GM19043 (cell line): ENCODE measurements around the gene TAF11L7.
"Not testable (repeated sequence)": the region's sequence is repeated elsewhere in the genome, so short reads cannot be mapped to it uniquely, and the experiment has no call there.

ENCODE experiments used
- ATAC-seq: cut with Tn5 transposase; IDR thresholded peaks from one replicate; pipeline ENCODE4 v1.9.1; 2021; ENCODE audit warnings: low read depth; ENCODE audit not compliant: unreplicated experiment

TAF11L7 gene

GRCh38 chr5:17585658-17586057 lies at the start of gene TAF11L7:
Gene TAF11L7, minus strand, starts transcription at chr5:17585758.
- ATAC-seq: not testable (repeated sequence)

- ATAC-seq: no peak
Observed at GRCh38 chr5:17634160-17634559, 48.6 kb upstream of the TAF11L7 start, which contains the start of gene TAF11L14. Gene TAF11L14, plus strand, starts transcription at chr5:17634460.

GRCh38 chr5:17631788-17632187 lies 46.2 kb upstream of the TAF11L7 start, which contains the start of gene TAF11L13:
Gene TAF11L13, plus strand, starts transcription at chr5:17632088.
- ATAC-seq: not testable (repeated sequence)

DNA sequence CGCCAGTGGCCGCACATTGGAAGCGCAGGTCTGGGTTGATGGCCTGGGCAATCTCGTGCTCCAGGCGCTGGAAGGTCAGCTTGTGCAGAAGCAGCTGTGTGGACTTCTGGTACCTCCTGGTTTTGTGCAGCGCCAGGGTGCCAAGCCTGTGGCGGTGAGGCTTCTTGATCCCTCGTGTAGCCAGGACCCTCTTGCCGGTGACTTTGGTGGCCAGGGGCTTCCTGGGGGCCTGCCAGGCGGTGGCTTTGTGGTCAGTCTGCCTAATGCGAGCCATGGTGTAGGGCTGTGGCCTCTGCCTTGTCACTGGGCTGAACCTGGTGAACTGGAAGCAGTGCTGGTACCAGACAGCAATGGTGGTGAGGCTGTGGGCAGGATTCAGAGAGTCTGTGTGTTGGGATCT lies 40.1 kb upstream of the TAF11L7 start:
- ATAC-seq: no peak

GRCh38 chr5:17620627-17621026 lies 35.1 kb upstream of the TAF11L7 start:
- no peak for ATAC-seq

DNA sequence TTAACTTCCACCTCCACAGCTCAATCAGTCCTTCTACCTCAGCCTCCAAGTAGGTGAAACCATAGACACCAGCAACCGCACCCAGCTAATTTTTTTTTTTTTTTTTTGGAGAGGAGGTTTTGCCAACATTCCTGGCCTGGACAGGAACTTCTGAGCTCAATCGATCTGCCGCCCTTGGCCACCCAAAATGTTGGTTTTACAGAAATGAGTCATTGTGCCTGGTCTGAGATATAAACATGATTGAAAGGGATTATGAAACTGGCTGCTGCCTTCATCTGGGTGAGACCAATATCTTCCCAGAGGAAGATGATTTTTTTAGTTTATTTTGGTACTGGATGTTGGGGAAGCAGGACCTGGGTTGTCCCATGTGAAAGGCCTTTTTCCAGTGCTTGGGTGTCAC lies 33.8 kb upstream of the TAF11L7 start:
- ATAC-seq: no peak

DNA sequence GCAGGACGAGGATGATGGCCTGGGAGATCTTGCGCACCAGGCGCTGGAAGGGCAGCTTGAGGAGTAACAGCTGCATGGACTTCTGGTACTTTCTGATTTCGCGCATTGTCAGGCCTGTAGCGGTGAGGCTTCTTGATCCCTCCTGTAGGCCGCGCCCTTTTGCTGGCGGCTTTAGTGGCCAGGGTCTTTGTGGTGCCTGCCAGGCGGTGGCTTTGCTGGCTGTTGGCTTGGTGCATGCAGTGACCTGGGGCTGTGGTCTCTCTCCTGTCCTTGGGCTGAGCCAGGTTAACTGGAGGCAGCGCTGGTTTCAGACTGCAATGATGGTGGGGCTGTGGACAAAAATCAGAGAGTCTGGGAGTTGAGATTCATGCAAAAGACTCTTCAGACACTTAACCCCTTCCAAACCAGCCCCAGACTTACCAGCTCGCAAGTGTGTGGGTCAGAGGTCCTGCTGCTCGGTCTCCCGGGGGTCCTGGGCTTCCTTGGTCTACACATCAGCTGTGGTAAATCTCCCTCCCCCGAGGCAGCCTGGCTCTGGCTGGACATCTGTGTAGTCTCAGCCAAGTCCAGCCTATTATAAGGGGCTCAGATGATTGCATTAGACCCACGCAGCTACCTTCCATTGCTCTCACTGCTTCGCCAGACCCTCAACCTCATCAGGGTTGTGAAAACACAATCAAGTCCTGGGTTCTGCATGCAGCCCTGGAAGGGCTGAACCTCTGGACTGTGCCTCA lies 29.5 kb upstream of the TAF11L7 start:
- ATAC-seq: no peak

- not testable (repeated sequence) for ATAC-seq
Observed at GRCh38 chr5:17610092-17610491, 24.5 kb upstream of the TAF11L7 start, which contains the start of gene TAF11L12. Gene TAF11L12, plus strand, starts transcription at chr5:17610392.

- ATAC-seq: not testable (repeated sequence)
Observed at GRCh38 chr5:17607461-17607860, 21.9 kb upstream of the TAF11L7 start.

DNA sequence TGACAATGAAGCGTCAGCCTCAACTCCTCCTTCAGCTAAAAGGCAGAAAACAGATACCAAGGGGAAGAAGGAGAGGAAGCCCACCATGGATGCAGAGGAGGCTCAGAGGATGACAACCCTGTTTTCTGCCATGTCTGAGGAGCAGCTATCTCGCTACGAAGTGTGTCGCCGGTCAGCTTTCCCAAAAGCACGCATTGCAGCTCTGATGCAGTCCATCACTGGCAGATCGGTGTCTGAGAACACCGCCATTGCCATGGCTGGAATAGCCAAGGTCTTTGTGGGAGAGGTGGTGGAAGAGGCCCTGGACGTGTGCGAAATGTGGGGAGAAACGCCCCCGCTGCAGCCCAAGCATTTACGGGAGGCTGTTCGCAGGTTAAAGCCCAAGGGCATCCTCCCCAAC lies 19.4 kb upstream of the TAF11L7 start:
- ATAC-seq: no peak

- ATAC-seq: not testable (repeated sequence)
Observed at GRCh38 chr5:17603880-17604279, 18.3 kb upstream of the TAF11L7 start, which contains the start of gene TAF11L11. Gene TAF11L11, plus strand, starts transcription at chr5:17604183.

DNA sequence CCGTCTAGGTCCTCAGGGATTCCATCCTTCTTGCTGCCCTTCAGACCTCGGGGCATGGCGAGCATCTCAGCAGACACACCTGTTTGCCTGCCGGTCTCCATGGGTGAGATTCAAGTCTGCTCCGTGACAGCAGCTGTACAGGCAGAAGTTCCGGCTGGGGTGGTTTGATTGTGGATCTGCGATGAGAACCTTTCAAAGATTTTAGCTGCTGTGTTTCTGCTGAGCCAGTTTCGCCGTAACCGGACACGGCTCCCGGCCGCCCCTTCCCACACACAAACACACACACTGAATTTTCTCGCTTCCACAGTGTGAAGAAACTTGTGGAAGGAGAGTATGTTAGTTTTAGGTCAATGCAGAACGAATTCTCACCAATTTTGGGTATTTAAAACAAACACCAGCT lies 12.2 kb upstream of the TAF11L7 start, which contains the start of gene TAF11L10:
Gene TAF11L10, minus strand, starts transcription at position 101 of the 400 bp plus-strand sequence.
- not testable (repeated sequence) for ATAC-seq

- not testable (repeated sequence) for ATAC-seq
Observed at GRCh38 chr5:17594255-17594654, 8.7 kb upstream of the TAF11L7 start, which contains the start of gene TAF11L9. Gene TAF11L9, minus strand, starts transcription at chr5:17594394.

DNA sequence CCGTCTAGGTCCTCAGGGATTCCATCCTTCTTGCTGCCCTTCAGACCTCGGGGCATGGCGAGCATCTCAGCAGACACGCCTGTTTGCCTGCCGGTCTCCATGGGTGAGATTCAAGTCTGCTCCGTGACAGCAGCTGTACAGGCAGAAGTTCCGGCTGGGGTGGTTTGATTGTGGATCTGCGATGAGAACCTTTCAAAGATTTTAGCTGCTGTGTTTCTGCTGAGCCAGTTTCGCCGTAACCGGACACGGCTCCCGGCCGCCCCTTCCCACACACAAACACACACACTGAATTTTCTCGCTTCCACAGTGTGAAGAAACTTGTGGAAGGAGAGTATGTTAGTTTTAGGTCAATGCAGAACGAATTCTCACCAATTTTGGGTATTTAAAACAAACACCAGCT lies 5.3 kb upstream of the TAF11L7 start, which contains the start of gene TAF11L8:
Gene TAF11L8, minus strand, starts transcription at position 101 of the 400 bp plus-strand sequence.
- ATAC-seq: not testable (repeated sequence)
